ENCODE results near the gene ZNF850. TPM values are rescaled to one million over a fixed set of nuclear protein-coding genes. Genes with fewer than 3 reads are reported as not detected.

ZNF850 gene
- total and polyA plus RNA-seq, 2 of the 13 experiments (the other 11 are each of a cell fraction or from before 2014, with no cell fraction given) = 0.78 to 6.6 TPM

DNA sequence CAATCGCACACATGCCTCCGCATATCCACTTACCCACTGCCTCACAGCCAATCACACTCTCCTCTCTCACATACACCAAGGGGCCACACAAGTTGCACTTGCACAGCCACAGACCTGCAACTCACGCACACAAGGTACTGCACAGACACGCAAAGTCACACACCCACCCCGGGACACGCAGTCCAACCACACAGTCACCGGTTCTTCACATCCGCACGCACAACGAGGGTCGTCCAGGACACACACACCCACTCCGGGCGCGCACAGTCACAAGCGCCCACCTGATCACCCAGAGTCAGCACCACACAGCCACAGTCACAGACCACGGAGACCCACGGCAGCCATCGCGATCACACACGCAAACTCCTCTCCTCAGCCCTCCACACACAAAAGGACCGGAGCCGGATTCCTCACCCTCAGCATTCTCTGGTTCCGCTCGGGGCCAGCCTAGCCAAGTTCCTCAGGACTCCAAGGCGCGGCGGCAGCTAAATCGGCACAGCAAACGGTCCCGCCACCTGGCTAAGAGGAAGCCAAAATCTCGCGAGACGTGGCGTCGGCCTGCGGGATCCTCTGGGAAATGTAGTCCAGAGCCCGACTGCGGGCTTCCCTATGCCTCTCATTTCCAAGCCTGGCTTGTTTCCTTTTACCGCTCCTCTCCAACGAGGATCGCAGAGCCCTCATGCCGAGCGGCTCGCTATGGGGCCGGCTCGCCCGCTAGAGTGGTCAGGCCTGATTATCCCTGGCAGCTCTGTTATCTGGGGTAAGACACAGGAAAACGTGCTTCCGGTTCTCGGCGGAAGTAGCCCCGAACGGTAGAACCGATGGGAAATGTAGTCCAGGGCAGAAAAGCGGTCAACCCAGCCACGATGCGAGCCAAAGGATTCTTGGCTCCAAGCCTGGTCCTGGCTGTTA lies at the start of gene ZNF850 (continued):
- TF ChIP-seq ZNF749 (CRISPR knock-in tag; IDR thresholded peaks at IDR 0.05; ENCODE audit: borderline replicate concordance) (no peak), ZBTB8A (CRISPR knock-in tag; IDR thresholded peaks at IDR 0.05; ENCODE audit: borderline replicate concordance, low read depth) (no peak), SAP130 (CRISPR knock-in tag; IDR thresholded peaks at IDR 0.05; ENCODE audit: low read depth) (peak; percentile 93), ZNF781 (CRISPR knock-in tag; IDR thresholded peaks at IDR 0.05; ENCODE audit: borderline replicate concordance, not compliant biosample characterization) (peak; percentile 16), ZNF333 (CRISPR knock-in tag; IDR thresholded peaks at IDR 0.05; ENCODE audit: borderline replicate concordance) (peak; percentile 80; the same call in 1 of the 2 replicates)

DNA sequence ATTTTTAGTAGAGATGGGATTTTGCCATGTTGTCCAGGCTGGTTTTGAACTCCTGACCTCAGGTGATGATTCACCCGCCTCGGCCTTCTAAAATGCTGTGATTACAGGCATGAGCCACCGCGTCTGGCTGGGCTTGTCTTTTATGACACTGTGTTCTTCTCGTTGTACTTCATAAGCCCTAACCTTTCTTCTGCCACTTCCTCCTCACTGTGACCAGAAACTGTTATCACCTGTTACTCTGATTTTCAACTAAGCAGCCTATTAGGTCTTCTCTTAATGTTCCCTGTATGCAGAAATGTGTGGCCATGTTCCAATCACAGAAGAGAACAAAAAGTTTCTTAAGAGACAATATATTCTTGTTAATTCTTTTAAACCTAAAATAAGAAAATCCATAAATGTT lies 49.2 kb upstream of the ZNF850 start:
- in situ Hi-C loops (cut with HindIII; ENCODE audit: extremely low pct_ligation_motif_present, low pct_unique_long_range_greater_than_20kb) = no loop called here
- no TSS peak for BruUV-seq (replicated peaks)
- TF ChIP-seq, protein P1, sequence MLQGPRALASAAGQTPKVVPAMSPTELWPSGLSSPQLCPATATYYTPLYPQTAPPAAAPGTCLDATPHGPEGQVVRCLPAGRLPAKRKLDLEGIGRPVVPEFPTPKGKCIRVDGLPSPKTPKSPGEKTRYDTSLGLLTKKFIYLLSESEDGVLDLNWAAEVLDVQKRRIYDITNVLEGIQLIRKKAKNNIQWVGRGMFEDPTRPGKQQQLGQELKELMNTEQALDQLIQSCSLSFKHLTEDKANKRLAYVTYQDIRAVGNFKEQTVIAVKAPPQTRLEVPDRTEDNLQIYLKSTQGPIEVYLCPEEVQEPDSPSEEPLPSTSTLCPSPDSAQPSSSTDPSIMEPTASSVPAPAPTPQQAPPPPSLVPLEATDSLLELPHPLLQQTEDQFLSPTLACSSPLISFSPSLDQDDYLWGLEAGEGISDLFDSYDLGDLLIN (CRISPR knock-in tag; IDR thresholded peaks at IDR 0.05; ENCODE audit: borderline replicate concordance) = no peak
- TF ChIP-seq, protein P2, sequence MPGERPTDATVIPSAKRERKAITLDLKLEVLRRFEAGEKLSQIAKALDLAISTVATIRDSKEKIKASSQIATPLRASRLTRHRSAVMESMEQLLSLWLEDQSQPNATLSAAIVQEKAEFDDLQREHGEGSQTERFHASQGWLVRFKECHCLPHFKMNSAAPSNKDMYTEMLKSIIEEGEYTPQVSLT (CRISPR knock-in tag; IDR thresholded peaks at IDR 0.05; ENCODE audit: borderline replicate concordance, low read depth) = no peak
- TF ChIP-seq MEIS1 (CRISPR knock-in tag; IDR thresholded peaks at IDR 0.05; ENCODE audit: borderline replicate concordance) = no peak
- no peak for TF ChIP-seq ATAD3A (CRISPR knock-in tag; IDR thresholded peaks at IDR 0.05)
- TF ChIP-seq, protein P3, sequence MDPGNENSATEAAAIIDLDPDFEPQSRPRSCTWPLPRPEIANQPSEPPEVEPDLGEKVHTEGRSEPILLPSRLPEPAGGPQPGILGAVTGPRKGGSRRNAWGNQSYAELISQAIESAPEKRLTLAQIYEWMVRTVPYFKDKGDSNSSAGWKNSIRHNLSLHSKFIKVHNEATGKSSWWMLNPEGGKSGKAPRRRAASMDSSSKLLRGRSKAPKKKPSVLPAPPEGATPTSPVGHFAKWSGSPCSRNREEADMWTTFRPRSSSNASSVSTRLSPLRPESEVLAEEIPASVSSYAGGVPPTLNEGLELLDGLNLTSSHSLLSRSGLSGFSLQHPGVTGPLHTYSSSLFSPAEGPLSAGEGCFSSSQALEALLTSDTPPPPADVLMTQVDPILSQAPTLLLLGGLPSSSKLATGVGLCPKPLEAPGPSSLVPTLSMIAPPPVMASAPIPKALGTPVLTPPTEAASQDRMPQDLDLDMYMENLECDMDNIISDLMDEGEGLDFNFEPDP (CRISPR knock-in tag; conservative IDR thresholded peaks at IDR 0.05) = no peak
- TF ChIP-seq, protein P4, sequence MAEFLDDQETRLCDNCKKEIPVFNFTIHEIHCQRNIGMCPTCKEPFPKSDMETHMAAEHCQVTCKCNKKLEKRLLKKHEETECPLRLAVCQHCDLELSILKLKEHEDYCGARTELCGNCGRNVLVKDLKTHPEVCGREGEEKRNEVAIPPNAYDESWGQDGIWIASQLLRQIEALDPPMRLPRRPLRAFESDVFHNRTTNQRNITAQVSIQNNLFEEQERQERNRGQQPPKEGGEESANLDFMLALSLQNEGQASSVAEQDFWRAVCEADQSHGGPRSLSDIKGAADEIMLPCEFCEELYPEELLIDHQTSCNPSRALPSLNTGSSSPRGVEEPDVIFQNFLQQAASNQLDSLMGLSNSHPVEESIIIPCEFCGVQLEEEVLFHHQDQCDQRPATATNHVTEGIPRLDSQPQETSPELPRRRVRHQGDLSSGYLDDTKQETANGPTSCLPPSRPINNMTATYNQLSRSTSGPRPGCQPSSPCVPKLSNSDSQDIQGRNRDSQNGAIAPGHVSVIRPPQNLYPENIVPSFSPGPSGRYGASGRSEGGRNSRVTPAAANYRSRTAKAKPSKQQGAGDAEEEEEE (CRISPR knock-in tag; IDR thresholded peaks at IDR 0.05; ENCODE audit: borderline replicate concordance) = no peak
- no peak for TF ChIP-seq GZF1 (CRISPR knock-in tag; IDR thresholded peaks at IDR 0.05)
- no peak for TF ChIP-seq HDAC6 (IDR thresholded peaks at IDR 0.05; ENCODE audit: low read depth, low read length)

More for the DNA sequence above, 49.2 kb upstream of the ZNF850 start:
- no peaks in the 10 kb centered on the region for H3K27me3 ChIP-seq (ENCODE audit: control insufficient read depth in 1 of 2, insufficient read depth in 2 of 2, low read length in 2 of 2)
- H2AFZ ChIP-seq (ENCODE audit: low read length) = no peak overlapping the region
- 96% methylated on average over 5 of the region's 5 CpGs for WGBS (ENCODE audit: low lambda C conversion rate)
- H4K20me1 ChIP-seq (ENCODE audit: insufficient read depth, low read length) = no peaks in the 10 kb centered on the region
- no peaks in the 10 kb centered on the region for H3K4me1 ChIP-seq (ENCODE audit: insufficient read depth, low read length)
- H3K27ac ChIP-seq (ENCODE audit: extremely low read length, insufficient read depth, low read length) = no peak overlapping the region
- H3K9me3 ChIP-seq (ENCODE audit: low read length) = peaks cover 93% of the 10 kb centered on the region
- intact Hi-C loops (cut with micrococcal nuclease; ENCODE audit: unreplicated experiment) = no loop called here
- H3K4me2 ChIP-seq (ENCODE audit: low read depth, low read length) = no peak overlapping the region
- no peak for ATAC-seq
- H3K9ac ChIP-seq (ENCODE audit: insufficient read depth, low read depth, low read length) = no peak overlapping the region
- no peak overlapping the region for H3K4me3 ChIP-seq (replicated peaks in 1 of 3; ENCODE audit: insufficient read depth in 1 of 3, low read depth in 2 of 3, low read length in 3 of 3)
- CTCF ChIA-PET (ENCODE audit: low intra/inter-chr PET ratio, low total read pairs) = no interaction called here
- H3K36me3 ChIP-seq (replicated peaks in 1 of 2; ENCODE audit: control insufficient read depth in 1 of 2, insufficient read depth in 2 of 2, low read length in 2 of 2) = peaks cover 9 to 28% of the 10 kb centered on the region in 2 experiments
- POLR2A ChIA-PET = no interaction called here
- no peak for FAIRE-seq
- DNase-seq (ENCODE audit: low spot score) = no peak
- no peaks in the 10 kb centered on the region for H3K79me2 ChIP-seq (ENCODE audit: insufficient read depth, low read length)
